NT2/D1 (cell line): Measurements from ENCODE around the gene MEX3A.

Source experiments
- DNase-seq: peaks from one replicate; pipeline ENCODE4 v3.0.0-alpha.2; 2011; ENCODE audit warnings: low read depth, low spot score
- H3K27me3 ChIP-seq: 2 replicates; pipeline ENCODE4 v1.6.0; 2011; ENCODE audit warnings: mild to moderate bottlenecking; ENCODE audit not compliant: insufficient read length, insufficient read depth
- H3K36me3 ChIP-seq: 2 replicates; pipeline ENCODE4 v1.6.1; 2011; ENCODE audit warnings: mild to moderate bottlenecking, low read length, mixed read lengths; ENCODE audit not compliant: insufficient read depth, insufficient read length
- H3K4me1 ChIP-seq: 2 replicates; pipeline ENCODE4 v1.5.1; 2011; ENCODE audit not compliant: insufficient read depth, insufficient read length
- H3K4me3 ChIP-seq: 2 replicates; pipeline ENCODE4 v1.5.1; 2011; ENCODE audit warnings: low read depth; ENCODE audit not compliant: insufficient read length
- H3K9ac ChIP-seq: 2 replicates; pipeline ENCODE4 v1.6.0; 2011; ENCODE audit warnings: low read depth; ENCODE audit not compliant: insufficient read length
- H3K9me3 ChIP-seq: 2 replicates; pipeline ENCODE4 v1.5.1; 2011; ENCODE audit warnings: mild to moderate bottlenecking, low read length; ENCODE audit not compliant: insufficient read depth
- SUZ12 ChIP-seq: IDR thresholded peaks from 2 replicates; pipeline ENCODE4 v1.6.1; 2011; ENCODE audit not compliant: insufficient read length, insufficient read depth; ENCODE audit errors: extremely low read depth
- YY1 ChIP-seq: IDR thresholded peaks from 2 replicates; pipeline ENCODE4 v1.6.1; 2011; ENCODE audit not compliant: insufficient read length, insufficient read depth
- ZNF274 ChIP-seq: IDR thresholded peaks from 2 replicates; pipeline ENCODE4 v1.6.1; 2011; ENCODE audit warnings: mild to moderate bottlenecking, low read depth, low read length

MEX3A gene

GRCh38 chr1:156082309-156083091 is at the start of gene MEX3A:
Gene MEX3A (minus strand): TSS chr1:156082465. CDS start chr1:156081998, 467 bp downstream.
- H3K4me1 ChIP-seq: peaks cover 16% of the 10 kb centered on the region
- peak within 1 kb of the TSS; percentile 96 for H3K9ac ChIP-seq
- no peaks in the 10 kb centered on the region for H3K9me3 ChIP-seq
- DNase-seq: peak; percentile 98
- no peak for TF ChIP-seq ZNF274
- TF ChIP-seq SUZ12: no peak
- TF ChIP-seq YY1: peak; percentile 19
- no peaks in the 10 kb centered on the region for H3K27me3 ChIP-seq
- H3K4me3 ChIP-seq: peak within 1 kb of the TSS; percentile 93
- peaks cover 39% of the 10 kb centered on the region for H3K36me3 ChIP-seq

- H3K36me3 ChIP-seq: peaks cover 63% of the 10 kb centered on the region
Observed at GRCh38 chr1:156130578-156130942, 48.3 kb upstream of the MEX3A start.

GRCh38 chr1:156129687-156130577 is 47.7 kb upstream of the MEX3A start:
- Histone ChIP-seq H3K9ac (peak overlapping the region; percentile 79), H3K9me3 (no peaks in the 10 kb centered on the region), H3K4me1 (peaks cover 46% of the 10 kb centered on the region), H3K4me3 (no peak overlapping the region), H3K27me3 (no peaks in the 10 kb centered on the region), H3K36me3 (peaks cover 60% of the 10 kb centered on the region)
- no peak for TF ChIP-seq ZNF274
- TF ChIP-seq SUZ12: no peak
- TF ChIP-seq YY1: peak; percentile 32
- peak; percentile 100 for DNase-seq

More at GRCh38 chr1:156130578-156130942, 48.3 kb upstream of the MEX3A start:
- DNase-seq: no peak
- Histone ChIP-seq H3K9ac (peak overlapping the region; percentile 79), H3K9me3 (no peaks in the 10 kb centered on the region), H3K4me1 (peaks cover 42% of the 10 kb centered on the region), H3K4me3 (no peak overlapping the region), H3K27me3 (no peaks in the 10 kb centered on the region)
- TF ChIP-seq YY1: no peak
- TF ChIP-seq SUZ12: no peak
- no peak for TF ChIP-seq ZNF274

GRCh38 chr1:156128654-156129597 is 46.7 kb upstream of the MEX3A start:
- H3K9ac ChIP-seq: peak overlapping the region; percentile 46
- no peak overlapping the region for H3K4me3 ChIP-seq
- H3K9me3 ChIP-seq: no peaks in the 10 kb centered on the region

GRCh38 chr1:156128308-156128653 is 46.0 kb upstream of the MEX3A start:
- H3K27me3 ChIP-seq: no peaks in the 10 kb centered on the region
- peaks cover 50% of the 10 kb centered on the region for H3K36me3 ChIP-seq
- no peak overlapping the region for H3K4me3 ChIP-seq
- H3K4me1 ChIP-seq: peaks cover 49% of the 10 kb centered on the region
- H3K9me3 ChIP-seq: no peaks in the 10 kb centered on the region
- no peak for TF ChIP-seq YY1
- TF ChIP-seq ZNF274: no peak
- no peak for TF ChIP-seq SUZ12
- H3K9ac ChIP-seq: peak overlapping the region; percentile 46
- DNase-seq: no peak

More at GRCh38 chr1:156128654-156129597, 46.7 kb upstream of the MEX3A start:
- no peak for DNase-seq
- H3K4me1 ChIP-seq: peaks cover 49% of the 10 kb centered on the region
- TF ChIP-seq SUZ12 (no peak), YY1 (no peak), ZNF274 (no peak)
- H3K36me3 ChIP-seq: peaks cover 56% of the 10 kb centered on the region
- H3K27me3 ChIP-seq: no peaks in the 10 kb centered on the region

GRCh38 chr1:156126630-156127534 is 44.6 kb upstream of the MEX3A start:
- DNase-seq: no peak
- H3K9me3 ChIP-seq: no peaks in the 10 kb centered on the region
- H3K9ac ChIP-seq: peak overlapping the region; percentile 37
- peaks cover 60% of the 10 kb centered on the region for H3K4me1 ChIP-seq
- H3K27me3 ChIP-seq: no peaks in the 10 kb centered on the region
- H3K36me3 ChIP-seq: peaks cover 45% of the 10 kb centered on the region
- no peak overlapping the region for H3K4me3 ChIP-seq
- TF ChIP-seq SUZ12: no peak
- TF ChIP-seq YY1: no peak
- no peak for TF ChIP-seq ZNF274
